Testis (tissue), 2 donors: ENCODE measurements around the gene AGAP1.

Experiments
- CTCF ChIP-seq, 3 experiments: fragments of 450-650 bp in 2 of 3; fragments of 200-600 bp in 1 of 3; sonication (generic) in 1 of 3; IDR thresholded peaks; one replicate each; pipeline ENCODE4 v1.5.1; 2016 to 2019; ENCODE audit warnings: antibody characterized with exemption in 3 of 3, mild to moderate bottlenecking in 2 of 3, moderate library complexity in 1 of 3
- POLR2A ChIP-seq: fragments of 450-650 bp; IDR thresholded peaks from one replicate; pipeline ENCODE4 v1.6.1; 2017; ENCODE audit warnings: antibody characterized with exemption, mild to moderate bottlenecking, moderate library complexity

GRCh38 chr2:236028066-236028465, 534.2 kb downstream of the AGAP1 start:
- no peak for TF ChIP-seq CTCF (IDR thresholded peaks at IDR 0.05)
- no peak for TF ChIP-seq POLR2A
